ENCODE results near the gene NAA38. TPM values are rescaled to one million over a fixed set of nuclear protein-coding genes. Genes with fewer than 3 reads are reported as not detected.

The NAA38 gene
- total RNA-seq, 2 experiments from 2014 or later: 15.4 to 16.3 TPM

DNA sequence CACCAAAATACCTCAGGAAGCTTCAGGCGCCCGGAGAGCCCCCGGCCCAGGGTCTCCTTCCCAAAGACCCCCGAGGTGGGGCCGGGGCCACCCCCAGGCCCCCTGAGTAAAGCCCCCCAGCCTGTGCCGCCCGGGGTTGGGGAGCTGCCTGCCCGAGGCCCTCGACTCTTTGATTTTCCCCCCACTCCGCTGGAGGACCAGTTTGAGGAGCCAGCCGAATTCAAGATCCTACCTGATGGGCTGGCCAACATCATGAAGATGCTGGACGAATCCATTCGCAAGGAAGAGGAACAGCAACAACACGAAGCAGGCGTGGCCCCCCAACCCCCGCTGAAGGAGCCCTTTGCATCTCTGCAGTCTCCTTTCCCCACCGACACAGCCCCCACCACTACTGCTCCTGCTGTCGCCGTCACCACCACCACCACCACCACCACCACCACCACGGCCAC lies 9.2 kb downstream of the NAA38 start:
- TF ChIP-seq, protein P1, sequence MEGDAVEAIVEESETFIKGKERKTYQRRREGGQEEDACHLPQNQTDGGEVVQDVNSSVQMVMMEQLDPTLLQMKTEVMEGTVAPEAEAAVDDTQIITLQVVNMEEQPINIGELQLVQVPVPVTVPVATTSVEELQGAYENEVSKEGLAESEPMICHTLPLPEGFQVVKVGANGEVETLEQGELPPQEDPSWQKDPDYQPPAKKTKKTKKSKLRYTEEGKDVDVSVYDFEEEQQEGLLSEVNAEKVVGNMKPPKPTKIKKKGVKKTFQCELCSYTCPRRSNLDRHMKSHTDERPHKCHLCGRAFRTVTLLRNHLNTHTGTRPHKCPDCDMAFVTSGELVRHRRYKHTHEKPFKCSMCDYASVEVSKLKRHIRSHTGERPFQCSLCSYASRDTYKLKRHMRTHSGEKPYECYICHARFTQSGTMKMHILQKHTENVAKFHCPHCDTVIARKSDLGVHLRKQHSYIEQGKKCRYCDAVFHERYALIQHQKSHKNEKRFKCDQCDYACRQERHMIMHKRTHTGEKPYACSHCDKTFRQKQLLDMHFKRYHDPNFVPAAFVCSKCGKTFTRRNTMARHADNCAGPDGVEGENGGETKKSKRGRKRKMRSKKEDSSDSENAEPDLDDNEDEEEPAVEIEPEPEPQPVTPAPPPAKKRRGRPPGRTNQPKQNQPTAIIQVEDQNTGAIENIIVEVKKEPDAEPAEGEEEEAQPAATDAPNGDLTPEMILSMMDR (IDR thresholded peaks at IDR 0.05): no peak
- Mint-ChIP-seq H3K36me3 (ENCODE audit: low read depth) (peaks cover 79% of the 10 kb centered on the region), H3K9me3 (no peaks in the 10 kb centered on the region), H3K4me1 (ENCODE audit: low read depth) (peaks cover 23% of the 10 kb centered on the region), H3K27ac (peak overlapping the region; percentile 33), H3K4me3 (no peak overlapping the region), H3K27me3 (no peaks in the 10 kb centered on the region)
- Histone ChIP-seq H3K9me3 (ENCODE audit: control insufficient read depth in 1 of 2, insufficient read depth in 1 of 2, low read length in 2 of 2) (no peaks in the 10 kb centered on the region), H3K36me3 (ENCODE audit: insufficient read depth, low read length) (peaks cover 57% of the 10 kb centered on the region), H3K27ac (ENCODE audit: low read depth in 1 of 2, low read length in 2 of 2) (no peak overlapping the region), H3K27me3 (ENCODE audit: control insufficient read depth in 1 of 2, insufficient read depth in 2 of 2, low read length in 2 of 2) (no peaks in the 10 kb centered on the region), H3K4me1 (ENCODE audit: insufficient read depth, low read length) (peaks cover 44% of the 10 kb centered on the region), H3K4me3 (ENCODE audit: low read length) (no peak overlapping the region)
- ATAC-seq (ENCODE audit: poor library complexity) (no peak), DNase-seq (peak in 1 of 14 experiments; percentile 40)
- ChIA-PET POLR2A (interaction anchor here (0.9 to 6.8 kb wide), 2 partner anchors 9 to 13 kb away, joined by 4 to 83 read pairs; partner anchors contain the start of genes KDM6B and NAA38), CTCF (interaction anchor here (1.4 kb wide), 1 partner anchor 13 kb away, joined by 3 read pairs; no protein-coding TSS in a partner anchor)
- intact Hi-C loops (cut with DNase I, micrococcal nuclease): loop anchor here (10.0 kb wide), 1 partner anchor 613 kb away; the partner anchor contains the start of genes DVL2 (in 2 of the 2) and PHF23 (in 2 of the 2)

DNA sequence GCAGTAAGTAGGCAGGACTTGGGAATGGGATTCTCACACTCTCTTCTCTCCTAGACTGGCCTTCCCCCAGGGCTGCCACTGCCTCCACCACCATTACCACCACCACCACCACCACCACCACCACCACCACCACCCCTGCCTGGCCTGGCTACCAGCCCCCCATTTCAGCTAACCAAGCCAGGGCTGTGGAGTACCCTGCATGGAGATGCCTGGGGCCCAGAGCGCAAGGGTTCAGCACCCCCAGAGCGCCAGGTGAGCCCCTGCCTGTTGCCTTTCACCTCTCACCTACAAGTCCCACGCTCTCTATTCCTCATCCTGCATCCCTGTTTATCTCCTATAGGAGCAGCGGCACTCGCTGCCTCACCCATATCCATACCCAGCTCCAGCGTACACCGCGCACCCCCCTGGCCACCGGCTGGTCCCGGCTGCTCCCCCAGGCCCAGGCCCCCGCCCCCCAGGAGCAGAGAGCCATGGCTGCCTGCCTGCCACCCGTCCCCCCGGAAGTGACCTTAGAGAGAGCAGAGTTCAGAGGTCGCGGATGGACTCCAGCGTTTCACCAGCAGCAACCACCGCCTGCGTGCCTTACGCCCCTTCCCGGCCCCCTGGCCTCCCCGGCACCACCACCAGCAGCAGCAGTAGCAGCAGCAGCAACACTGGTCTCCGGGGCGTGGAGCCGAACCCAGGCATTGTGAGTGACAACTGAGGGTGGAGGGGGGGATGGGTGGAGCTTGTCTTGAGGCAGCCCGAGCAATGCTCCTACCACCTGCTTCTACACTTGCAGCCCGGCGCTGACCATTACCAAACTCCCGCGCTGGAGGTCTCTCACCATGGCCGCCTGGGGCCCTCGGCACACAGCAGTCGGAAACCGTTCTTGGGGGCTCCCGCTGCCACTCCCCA lies 10.3 kb downstream of the NAA38 start:
- H3K4me3 Mint-ChIP-seq: peak overlapping the region; percentile 81

More for the DNA sequence above, 10.3 kb downstream of the NAA38 start:
- CTCF ChIA-PET: interaction anchor here (1.4 kb wide), 1 partner anchor 12 kb away, joined by 3 read pairs; no protein-coding TSS in a partner anchor
- ATAC-seq (ENCODE audit: poor library complexity): no peak
- Histone ChIP-seq H3K36me3 (ENCODE audit: insufficient read depth, low read length) (peaks cover 48% of the 10 kb centered on the region), H3K27me3 (ENCODE audit: control insufficient read depth in 1 of 2, insufficient read depth in 2 of 2, low read length in 2 of 2) (no peaks in the 10 kb centered on the region), H3K27ac (ENCODE audit: low read depth in 1 of 2, low read length in 2 of 2) (no peak overlapping the region), H3K9me3 (ENCODE audit: control insufficient read depth in 1 of 2, insufficient read depth in 1 of 2, low read length in 2 of 2) (no peaks in the 10 kb centered on the region), H3K4me1 (ENCODE audit: insufficient read depth, low read length) (peaks cover 50% of the 10 kb centered on the region), H3K4me3 (ENCODE audit: low read length) (no peak overlapping the region)
- Mint-ChIP-seq H3K36me3 (ENCODE audit: low read depth) (peaks cover 80% of the 10 kb centered on the region), H3K9me3 (no peaks in the 10 kb centered on the region), H3K27me3 (peaks cover 8% of the 10 kb centered on the region), H3K4me1 (ENCODE audit: low read depth) (peaks cover 29% of the 10 kb centered on the region), H3K27ac (peak overlapping the region; percentile 90)
- intact Hi-C loops (cut with DNase I, micrococcal nuclease): loop anchor here (10.0 kb wide), 1 partner anchor 612 kb away; the partner anchor contains the start of genes DVL2 (in 2 of the 2) and PHF23 (in 2 of the 2)
- POLR2A ChIA-PET: interaction anchor here (6.8 to 10.1 kb wide), 2 partner anchors 10 to 12 kb away, joined by 79 to 83 read pairs; partner anchors contain the start of genes CYB5D1, KDM6B and NAA38
- TF ChIP-seq, protein P1 (IDR thresholded peaks at IDR 0.05): no peak
- DNase-seq: peak in 2 of 14 experiments; percentile 28 to 54

All from CD4-positive, alpha-beta T cell (primary cell).